GM18505 (cell line): ENCODE results near the gene TMIE.

Experiments
- ATAC-seq: cut with Tn5 transposase; IDR thresholded peaks from one replicate; pipeline ENCODE4 v1.9.1; 2021; ENCODE audit not compliant: unreplicated experiment
- POLR2A ChIP-seq: IDR thresholded peaks from 4 replicates; pipeline ENCODE4 v1.6.1; 2011; ENCODE audit warnings: borderline replicate concordance; ENCODE audit not compliant: insufficient read depth, insufficient read length; ENCODE audit errors: extremely low read depth

TMIE gene

GRCh38 chr3:46673151-46674030 lies 27.8 kb upstream of the TMIE start:
- no peak for ATAC-seq
- TF ChIP-seq POLR2A = no peak

GRCh38 chr3:46674031-46674845 lies 27.0 kb upstream of the TMIE start:
- ATAC-seq = no peak
- no peak for TF ChIP-seq POLR2A

- ATAC-seq = no peak
- TF ChIP-seq POLR2A = no peak
Observed at GRCh38 chr3:46675426-46675825, 25.8 kb upstream of the TMIE start.

- no peak for TF ChIP-seq POLR2A
- ATAC-seq = no peak
Observed at GRCh38 chr3:46675843-46676567, 25.2 kb upstream of the TMIE start.

- no peak for TF ChIP-seq POLR2A
- ATAC-seq = no peak
Observed at GRCh38 chr3:46676601-46677410, 24.4 kb upstream of the TMIE start.

GRCh38 chr3:46677411-46677726 lies 23.8 kb upstream of the TMIE start:
- no peak for ATAC-seq
- TF ChIP-seq POLR2A = no peak

- no peak for TF ChIP-seq POLR2A
- ATAC-seq = no peak
Observed at GRCh38 chr3:46678280-46678679, 22.9 kb upstream of the TMIE start.

GRCh38 chr3:46679681-46680080 lies 21.5 kb upstream of the TMIE start:
- no peak for TF ChIP-seq POLR2A

GRCh38 chr3:46680298-46680826 lies 20.8 kb upstream of the TMIE start:
- no peak for ATAC-seq

More at GRCh38 chr3:46679681-46680080, 21.5 kb upstream of the TMIE start:
- ATAC-seq = no peak

GRCh38 chr3:46681387-46681786 lies 19.8 kb upstream of the TMIE start:
- ATAC-seq = no peak
- TF ChIP-seq POLR2A = no peak

More at GRCh38 chr3:46680298-46680826, 20.8 kb upstream of the TMIE start:
- no peak for TF ChIP-seq POLR2A

GRCh38 chr3:46681856-46682540 lies 19.2 kb upstream of the TMIE start:
- ATAC-seq = no peak
- TF ChIP-seq POLR2A = no peak

- no peak for ATAC-seq
- TF ChIP-seq POLR2A = no peak
Observed at GRCh38 chr3:46682974-46683373, 18.2 kb upstream of the TMIE start.
